GM12892 (cell line): Measurements from ENCODE around the gene MB21D2.

ENCODE experiments used
- DNase-seq: peaks from one replicate; pipeline ENCODE4 v3.0.0; 2011; ENCODE audit not compliant: insufficient read length
- FAIRE-seq: peaks from 2 replicates; lab custom pipeline; 2011; peaks lifted over from hg19 to GRCh38; lab: Jason Lieb, UNC
- POLR2A ChIP-seq: IDR thresholded peaks from 2 replicates; pipeline ENCODE4 v1.6.1; 2011; ENCODE audit warnings: low read depth, low read length, control low read depth
- POLR2AphosphoS5 ChIP-seq: IDR thresholded peaks from 2 replicates; pipeline ENCODE4 v1.6.1; 2011; ENCODE audit warnings: low read depth, low read length, control low read depth
- TAF1 ChIP-seq: IDR thresholded peaks from 2 replicates; pipeline ENCODE4 v1.6.1; 2011; ENCODE audit warnings: low read depth, mild to moderate bottlenecking, control low read depth, low read length, borderline replicate concordance

The MB21D2 gene

GRCh38 chr3:192840143-192840836 lies 77.4 kb downstream of the MB21D2 start:
- no peak for TF ChIP-seq TAF1
- TF ChIP-seq POLR2A: no peak
- no peak for TF ChIP-seq POLR2AphosphoS5
- DNase-seq (no peak), FAIRE-seq (no peak)

GRCh38 chr3:192835818-192836815 lies 81.5 kb downstream of the MB21D2 start:
- TF ChIP-seq POLR2AphosphoS5 (no peak), TAF1 (no peak), POLR2A (peak; percentile 23; the same call in 1 of the 2 replicates)
- DNase-seq (no peak), FAIRE-seq (peak; percentile 82)

GRCh38 chr3:192834428-192834827 lies 83.2 kb downstream of the MB21D2 start:
- FAIRE-seq (no peak), DNase-seq (no peak)
- TF ChIP-seq TAF1 (no peak), POLR2A (no peak), POLR2AphosphoS5 (no peak; the same call in 1 of the 2 replicates)

- FAIRE-seq: peak; percentile 70
- TF ChIP-seq POLR2A (no peak), TAF1 (no peak), POLR2AphosphoS5 (no peak)
- DNase-seq: no peak
Observed at GRCh38 chr3:192833177-192833890, 84.3 kb downstream of the MB21D2 start.

- no peak for DNase-seq
- TF ChIP-seq POLR2AphosphoS5: no peak
- TF ChIP-seq TAF1: no peak
- TF ChIP-seq POLR2A: no peak
- FAIRE-seq: no peak
Observed at GRCh38 chr3:192831801-192832347, 85.8 kb downstream of the MB21D2 start.

GRCh38 chr3:192831111-192831644 lies 86.5 kb downstream of the MB21D2 start:
- DNase-seq (no peak), FAIRE-seq (peak; percentile 75)
- TF ChIP-seq POLR2AphosphoS5 (no peak), POLR2A (no peak), TAF1 (no peak)

GRCh38 chr3:192830291-192831110 lies 87.2 kb downstream of the MB21D2 start:
- DNase-seq (no peak), FAIRE-seq (peak; percentile 78)
- TF ChIP-seq POLR2AphosphoS5 (no peak), TAF1 (no peak), POLR2A (peak; percentile 44)

GRCh38 chr3:192827863-192828594 lies 89.6 kb downstream of the MB21D2 start:
- DNase-seq (no peak), FAIRE-seq (no peak)
- TF ChIP-seq TAF1 (no peak), POLR2AphosphoS5 (no peak), POLR2A (no peak)

GRCh38 chr3:192827208-192827607 lies 90.4 kb downstream of the MB21D2 start:
- TF ChIP-seq POLR2AphosphoS5 (no peak), POLR2A (no peak), TAF1 (no peak)
- DNase-seq (no peak), FAIRE-seq (no peak)
